ENCODE data around the gene PTGER2. TPM values are rescaled to one million over a fixed set of nuclear protein-coding genes. Genes with fewer than 3 reads are reported as not detected.

The PTGER2 gene
- polyA plus RNA-seq, 3 donors, result 51.5 to 90.4 (median 72.8) TPM

GRCh38 chr14:52286661-52287649 lies 27.2 kb upstream of the PTGER2 start:
- Mint-ChIP-seq H3K27ac (no peak overlapping the region), H3K36me3 (no peaks in the 10 kb centered on the region), H3K27me3 (ENCODE audit: low read depth in 3 of 3) (peaks cover 0 to 4% (median 0%) of the 10 kb centered on the region in 3 donors), H3K4me3 (no peak overlapping the region), H3K4me1 (peaks cover 11% of the 10 kb centered on the region), H3K9me3 (peaks cover 0 to 2% (median 0%) of the 10 kb centered on the region in 7 donors)
- WGBS (ENCODE audit: insufficient coverage), result no CpG with 5 or more reads among the region's 4 CpGs
- no peak overlapping the region for H3K4me3 ChIP-seq (replicated peaks in 1 of 3; ENCODE audit: low read depth in 2 of 3, low read length in 3 of 3)
- H3K9me3 ChIP-seq (replicated peaks in 1 of 2; ENCODE audit: control insufficient read depth in 1 of 2, insufficient read depth in 1 of 2, low read length in 2 of 2), result no peaks in the 10 kb centered on the region
- H4K20me1 ChIP-seq (ENCODE audit: insufficient read depth, low read length), result no peaks in the 10 kb centered on the region
- no peaks in the 10 kb centered on the region for H3K27me3 ChIP-seq (ENCODE audit: control insufficient read depth in 2 of 2, insufficient read depth in 2 of 2, low read length in 2 of 2)
- no peak overlapping the region for H2AFZ ChIP-seq (ENCODE audit: insufficient read depth, low read depth, low read length, poor library complexity, severe bottlenecking)
- H3K9ac ChIP-seq (ENCODE audit: insufficient read depth, low read length, poor library complexity, severe bottlenecking), result no peak overlapping the region
- H3K4me1 ChIP-seq (ENCODE audit: control insufficient read depth in 1 of 2, insufficient read depth in 2 of 2, low read length in 2 of 2), result peaks cover 7 to 9% of the 10 kb centered on the region in 2 donors
- H3K27ac ChIP-seq (ENCODE audit: low read depth in 1 of 2, low read length in 2 of 2), result no peak overlapping the region
- no peak for TF ChIP-seq CTCF (IDR thresholded peaks at IDR 0.05)
- intact Hi-C loops (cut with micrococcal nuclease), result loop anchor here in 1 of 2 donors (5.0 kb wide), 1 partner anchor 190 kb away; no protein-coding TSS in a partner anchor
- DNase-seq, result no peak
- H3K36me3 ChIP-seq (replicated peaks in 1 of 2; ENCODE audit: control insufficient read depth in 1 of 2, insufficient read depth in 2 of 2, low read length in 2 of 2), result no peaks in the 10 kb centered on the region
- H3K4me2 ChIP-seq (replicated peaks; ENCODE audit: extremely low read depth, low read length, poor library complexity, severe bottlenecking), result no peak overlapping the region
- no peaks in the 10 kb centered on the region for H3K79me2 ChIP-seq (ENCODE audit: insufficient read depth, low read length)

- H3K36me3 ChIP-seq (replicated peaks in 1 of 2; ENCODE audit: control insufficient read depth in 1 of 2, insufficient read depth in 2 of 2, low read length in 2 of 2), result no peaks in the 10 kb centered on the region
- Mint-ChIP-seq H3K27me3 (ENCODE audit: low read depth in 3 of 3) (no peaks in the 10 kb centered on the region), H3K4me1 (peaks cover 8% of the 10 kb centered on the region), H3K4me3 (no peak overlapping the region), H3K36me3 (no peaks in the 10 kb centered on the region), H3K9me3 (no peaks in the 10 kb centered on the region), H3K27ac (no peak overlapping the region)
- peaks cover 0 to 4% of the 10 kb centered on the region in 2 donors for H3K4me1 ChIP-seq (ENCODE audit: control insufficient read depth in 1 of 2, insufficient read depth in 2 of 2, low read length in 2 of 2)
- no peak for TF ChIP-seq CTCF (IDR thresholded peaks at IDR 0.05)
- H3K9ac ChIP-seq (ENCODE audit: insufficient read depth, low read length, poor library complexity, severe bottlenecking), result no peak overlapping the region
- no peaks in the 10 kb centered on the region for H4K20me1 ChIP-seq (ENCODE audit: insufficient read depth, low read length)
- H3K79me2 ChIP-seq (ENCODE audit: insufficient read depth, low read length), result no peaks in the 10 kb centered on the region
- intact Hi-C loops (cut with micrococcal nuclease), result loop anchor here (5.0 to 10.0 kb wide), 2 partner anchors 168 to 176 kb away; no protein-coding TSS in a partner anchor
- H3K4me2 ChIP-seq (replicated peaks; ENCODE audit: extremely low read depth, low read length, poor library complexity, severe bottlenecking), result no peak overlapping the region
- no peak overlapping the region for H2AFZ ChIP-seq (ENCODE audit: insufficient read depth, low read depth, low read length, poor library complexity, severe bottlenecking)
- no peaks in the 10 kb centered on the region for H3K27me3 ChIP-seq (ENCODE audit: control insufficient read depth in 2 of 2, insufficient read depth in 2 of 2, low read length in 2 of 2)
- no peak overlapping the region for H3K4me3 ChIP-seq (replicated peaks in 1 of 3; ENCODE audit: low read depth in 2 of 3, low read length in 3 of 3)
- DNase-seq, result no peak
- no peak overlapping the region for H3K27ac ChIP-seq (ENCODE audit: low read depth in 1 of 2, low read length in 2 of 2)
- WGBS (ENCODE audit: insufficient coverage), result no CpG with 5 or more reads among the region's 2 CpGs
- no peaks in the 10 kb centered on the region for H3K9me3 ChIP-seq (replicated peaks in 1 of 2; ENCODE audit: control insufficient read depth in 1 of 2, insufficient read depth in 1 of 2, low read length in 2 of 2)
These were observed 17.7 kb upstream of the PTGER2 start for GRCh38 chr14:52296378-52296777.
